ENCODE data around the gene CRYGD. TPM values are rescaled to one million over a fixed set of nuclear protein-coding genes. Genes with fewer than 3 reads are reported as not detected.

CRYGD gene
- total and polyA plus RNA-seq, 2 donors (not counting 3 experiments of a cell fraction or from before 2014, with no cell fraction given): not detected

DNA sequence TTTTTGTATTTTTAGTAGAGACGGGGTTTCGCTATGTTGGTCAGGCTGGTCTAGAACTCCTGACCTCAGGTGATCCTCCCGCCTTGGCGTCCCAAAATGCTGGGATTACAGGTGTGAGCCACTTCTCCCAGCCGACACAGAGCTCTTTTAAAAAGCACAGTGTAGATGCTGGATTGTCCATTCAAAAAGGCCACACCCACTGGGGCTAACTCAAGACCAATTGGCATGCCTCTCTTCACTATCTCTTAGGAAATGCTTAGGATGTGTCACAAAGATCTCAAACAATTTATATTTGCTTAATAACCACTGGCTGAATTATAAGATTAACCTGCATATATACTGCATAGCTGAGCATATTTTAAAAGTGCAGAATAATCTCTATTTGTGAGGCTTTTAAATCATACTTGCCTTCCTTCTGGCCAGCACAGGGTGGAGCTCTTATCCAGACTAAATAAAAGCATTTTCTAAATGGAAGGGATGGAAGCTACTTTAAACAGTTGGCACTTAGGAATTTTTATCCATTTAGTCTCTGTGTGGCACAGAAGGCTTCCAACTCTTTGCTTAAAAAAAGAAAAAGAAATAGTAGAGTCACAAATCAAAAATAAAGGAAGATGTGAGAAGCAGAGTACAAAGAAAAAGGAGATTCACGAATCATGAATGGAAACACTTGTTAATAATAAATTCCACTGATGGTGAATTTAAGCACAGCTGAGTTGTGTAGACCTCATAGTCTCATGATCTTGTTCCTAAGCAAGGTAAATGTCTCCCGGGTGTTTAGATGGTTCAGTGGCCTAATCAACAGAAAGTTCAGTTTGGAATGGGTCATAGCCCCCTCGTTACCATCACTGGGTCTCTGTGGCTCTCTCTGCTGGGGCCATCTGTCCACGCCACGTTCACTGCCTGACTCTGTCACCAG lies 22.4 kb downstream of the CRYGD start:
- TF ChIP-seq MYC (IDR thresholded peaks at IDR 0.05; ENCODE audit: low read depth, low read length) (no peak), POLR2AphosphoS5 (IDR thresholded peaks at IDR 0.05; ENCODE audit: insufficient read depth, low read depth, low read length) (no peak), FOS (IDR thresholded peaks at IDR 0.05; ENCODE audit: borderline replicate concordance, insufficient read depth, low read length) (no peak), GATA2 (IDR thresholded peaks at IDR 0.05; ENCODE audit: insufficient read depth, insufficient read length, low read depth, low read length) (no peak), JUN (IDR thresholded peaks at IDR 0.05; ENCODE audit: borderline replicate concordance, insufficient read depth, insufficient read length, low read depth) (no peak), POLR2A (IDR thresholded peaks at IDR 0.05; ENCODE audit: low read depth, low read length) (no peak), EZH2 (IDR thresholded peaks at IDR 0.05; ENCODE audit: borderline replicate concordance, low read depth, low read length, severe bottlenecking) (no peak)
- TF ChIP-seq, protein P1, sequence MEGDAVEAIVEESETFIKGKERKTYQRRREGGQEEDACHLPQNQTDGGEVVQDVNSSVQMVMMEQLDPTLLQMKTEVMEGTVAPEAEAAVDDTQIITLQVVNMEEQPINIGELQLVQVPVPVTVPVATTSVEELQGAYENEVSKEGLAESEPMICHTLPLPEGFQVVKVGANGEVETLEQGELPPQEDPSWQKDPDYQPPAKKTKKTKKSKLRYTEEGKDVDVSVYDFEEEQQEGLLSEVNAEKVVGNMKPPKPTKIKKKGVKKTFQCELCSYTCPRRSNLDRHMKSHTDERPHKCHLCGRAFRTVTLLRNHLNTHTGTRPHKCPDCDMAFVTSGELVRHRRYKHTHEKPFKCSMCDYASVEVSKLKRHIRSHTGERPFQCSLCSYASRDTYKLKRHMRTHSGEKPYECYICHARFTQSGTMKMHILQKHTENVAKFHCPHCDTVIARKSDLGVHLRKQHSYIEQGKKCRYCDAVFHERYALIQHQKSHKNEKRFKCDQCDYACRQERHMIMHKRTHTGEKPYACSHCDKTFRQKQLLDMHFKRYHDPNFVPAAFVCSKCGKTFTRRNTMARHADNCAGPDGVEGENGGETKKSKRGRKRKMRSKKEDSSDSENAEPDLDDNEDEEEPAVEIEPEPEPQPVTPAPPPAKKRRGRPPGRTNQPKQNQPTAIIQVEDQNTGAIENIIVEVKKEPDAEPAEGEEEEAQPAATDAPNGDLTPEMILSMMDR (IDR thresholded peaks at IDR 0.05; ENCODE audit: extremely low read depth in 1 of 2, insufficient read depth in 1 of 2, low read depth in 1 of 2, low read length in 2 of 2): no peak
- TF ChIP-seq, protein P2, sequence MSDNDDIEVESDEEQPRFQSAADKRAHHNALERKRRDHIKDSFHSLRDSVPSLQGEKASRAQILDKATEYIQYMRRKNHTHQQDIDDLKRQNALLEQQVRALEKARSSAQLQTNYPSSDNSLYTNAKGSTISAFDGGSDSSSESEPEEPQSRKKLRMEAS (IDR thresholded peaks at IDR 0.05; ENCODE audit: insufficient read depth, insufficient read length): no peak
- Histone ChIP-seq H3K4me2 (ENCODE audit: insufficient read depth, low read length) (no peak overlapping the region), H3K79me2 (ENCODE audit: control insufficient read depth, insufficient read depth, low read length) (no peaks in the 10 kb centered on the region), H3K4me3 (replicated peaks in 1 of 3; ENCODE audit: insufficient read depth in 1 of 3, low read depth in 1 of 3, low read length in 3 of 3) (no peak overlapping the region), H4K20me1 (replicated peaks; ENCODE audit: control insufficient read depth, extremely low read depth, insufficient read depth, low read length) (no peaks in the 10 kb centered on the region), H3K9me3 (replicated peaks; ENCODE audit: control insufficient read depth, insufficient read depth, low read length) (no peaks in the 10 kb centered on the region), H3K27ac (ENCODE audit: insufficient read depth, low read depth, low read length) (no peak overlapping the region), H3K27me3 (ENCODE audit: control insufficient read depth in 2 of 2, insufficient read depth in 2 of 2, low read length in 2 of 2) (peaks cover 0 to 3% of the 10 kb centered on the region in 2 experiments), H3K9ac (replicated peaks; ENCODE audit: extremely low read depth, insufficient read depth, low read length) (no peak overlapping the region), H3K4me1 (ENCODE audit: control insufficient read depth, extremely low read depth, insufficient read depth, low read length) (no peaks in the 10 kb centered on the region), H3K9me1 (replicated peaks; ENCODE audit: control insufficient read depth, extremely low read depth, insufficient read depth, low read length) (peaks cover 2% of the 10 kb centered on the region), H3K36me3 (ENCODE audit: control insufficient read depth in 2 of 2, extremely low read depth in 1 of 2, insufficient read depth in 2 of 2, low read length in 2 of 2) (no peaks in the 10 kb centered on the region), H2AFZ (ENCODE audit: low read depth, low read length) (no peak overlapping the region)
- DNase-seq (ENCODE audit: low read depth, low spot score) (peak; percentile 22), FAIRE-seq (peak; percentile 8)
- CTCF ChIA-PET: interaction anchor here (0.9 to 1.3 kb wide), 8 partner anchors 20 to 1229 kb away, joined by 3 to 5 read pairs (median 4); no protein-coding TSS in a partner anchor
- dilution Hi-C loops (cut with MboI; ENCODE audit: extremely low pct_ligation_motif_present, low sequenced_read_pairs) (no loop called here), intact Hi-C loops (cut with micrococcal nuclease) (loop anchor here (1.0 kb wide), 1 partner anchor 153 kb away; the partner anchor contains the start of gene IDH1)
- BruUV-seq (replicated peaks): no TSS peak
- POLR2A ChIA-PET: no interaction called here

Data from endothelial cell of umbilical vein (primary cell).